Measurements from ENCODE around the gene RALY. TPM values are rescaled to one million over a fixed set of nuclear protein-coding genes. Genes with fewer than 3 reads are reported as not detected.

The RALY gene
- total RNA-seq, 1 experiment from 2014 or later, result 298 TPM

- no peaks in the 10 kb centered on the region for H3K9me3 Mint-ChIP-seq (ENCODE audit: unreplicated experiment)
- peaks cover 42% of the 10 kb centered on the region for H3K4me1 ChIP-seq
- peaks cover 24% of the 10 kb centered on the region for H3K4me1 Mint-ChIP-seq (ENCODE audit: low read depth, unreplicated experiment)
- no peaks in the 10 kb centered on the region for H3K27me3 ChIP-seq (replicated peaks; ENCODE audit: control insufficient read depth, insufficient read depth, low read length)
- no peak overlapping the region for H3K4me3 Mint-ChIP-seq (ENCODE audit: unreplicated experiment)
- no TSS peak for BruUV-seq (replicated peaks)
- CTCF ChIA-PET, result interaction anchor here (0.6 to 1.5 kb wide), 2 partner anchors 20 to 56 kb away, joined by 4 read pairs; no protein-coding TSS in a partner anchor
- no peak overlapping the region for H3K27ac Mint-ChIP-seq (ENCODE audit: unreplicated experiment)
- H3K9me3 ChIP-seq, result no peaks in the 10 kb centered on the region
- intact Hi-C loops (cut with micrococcal nuclease; ENCODE audit: unreplicated experiment), result no loop called here
- TF ChIP-seq, protein P1, sequence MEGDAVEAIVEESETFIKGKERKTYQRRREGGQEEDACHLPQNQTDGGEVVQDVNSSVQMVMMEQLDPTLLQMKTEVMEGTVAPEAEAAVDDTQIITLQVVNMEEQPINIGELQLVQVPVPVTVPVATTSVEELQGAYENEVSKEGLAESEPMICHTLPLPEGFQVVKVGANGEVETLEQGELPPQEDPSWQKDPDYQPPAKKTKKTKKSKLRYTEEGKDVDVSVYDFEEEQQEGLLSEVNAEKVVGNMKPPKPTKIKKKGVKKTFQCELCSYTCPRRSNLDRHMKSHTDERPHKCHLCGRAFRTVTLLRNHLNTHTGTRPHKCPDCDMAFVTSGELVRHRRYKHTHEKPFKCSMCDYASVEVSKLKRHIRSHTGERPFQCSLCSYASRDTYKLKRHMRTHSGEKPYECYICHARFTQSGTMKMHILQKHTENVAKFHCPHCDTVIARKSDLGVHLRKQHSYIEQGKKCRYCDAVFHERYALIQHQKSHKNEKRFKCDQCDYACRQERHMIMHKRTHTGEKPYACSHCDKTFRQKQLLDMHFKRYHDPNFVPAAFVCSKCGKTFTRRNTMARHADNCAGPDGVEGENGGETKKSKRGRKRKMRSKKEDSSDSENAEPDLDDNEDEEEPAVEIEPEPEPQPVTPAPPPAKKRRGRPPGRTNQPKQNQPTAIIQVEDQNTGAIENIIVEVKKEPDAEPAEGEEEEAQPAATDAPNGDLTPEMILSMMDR (IDR thresholded peaks at IDR 0.05; ENCODE audit: insufficient read depth in 1 of 2, low read depth in 1 of 2, low read length in 1 of 2, severe bottlenecking in 1 of 2, unreplicated experiment in 1 of 2), result no peak
- no peak overlapping the region for H3K4me3 ChIP-seq (ENCODE audit: low read depth, low read length)
- no peak for DNase-seq
- peaks cover 19% of the 10 kb centered on the region for H3K36me3 Mint-ChIP-seq (ENCODE audit: insufficient read depth, unreplicated experiment)
- H3K27me3 Mint-ChIP-seq (ENCODE audit: insufficient read depth, unreplicated experiment), result no peaks in the 10 kb centered on the region
- POLR2A ChIA-PET, result interaction anchor here (1.0 kb wide), 1 partner anchor 63 kb away, joined by 4 read pairs; the partner anchor contains the start of gene EIF2S2
- peaks cover 1% of the 10 kb centered on the region; the same call in 1 of the 2 replicates for H3K36me3 ChIP-seq (ENCODE audit: control insufficient read depth, insufficient read depth, low read length)
Observed at GRCh38 chr20:34049389-34049788, 55.7 kb downstream of the RALY start.

GRCh38 chr20:34049897-34050695 is 56.4 kb downstream of the RALY start:
- intact Hi-C loops (cut with micrococcal nuclease; ENCODE audit: unreplicated experiment), result no loop called here
- no peaks in the 10 kb centered on the region for H3K27me3 Mint-ChIP-seq (ENCODE audit: insufficient read depth, unreplicated experiment)
- Histone ChIP-seq H3K4me1 (peaks cover 35% of the 10 kb centered on the region), H3K9me3 (no peaks in the 10 kb centered on the region), H3K27me3 (replicated peaks; ENCODE audit: control insufficient read depth, insufficient read depth, low read length) (no peaks in the 10 kb centered on the region), H3K4me3 (ENCODE audit: low read depth, low read length) (no peak overlapping the region), H3K36me3 (ENCODE audit: control insufficient read depth, insufficient read depth, low read length) (peaks cover 1% of the 10 kb centered on the region; the same call in 1 of the 2 replicates)
- DNase-seq, result no peak
- no peak overlapping the region for H3K27ac Mint-ChIP-seq (ENCODE audit: unreplicated experiment)
- no peaks in the 10 kb centered on the region for H3K9me3 Mint-ChIP-seq (ENCODE audit: unreplicated experiment)
- TF ChIP-seq, protein P1 (IDR thresholded peaks at IDR 0.05; ENCODE audit: insufficient read depth in 1 of 2, low read depth in 1 of 2, low read length in 1 of 2, severe bottlenecking in 1 of 2, unreplicated experiment in 1 of 2), result no peak
- CTCF ChIA-PET, result interaction anchor here (1.1 to 1.5 kb wide), 2 partner anchors 19 to 57 kb away, joined by 3 to 4 read pairs; no protein-coding TSS in a partner anchor
- BruUV-seq (replicated peaks), result no TSS peak
- peaks cover 24% of the 10 kb centered on the region for H3K4me1 Mint-ChIP-seq (ENCODE audit: low read depth, unreplicated experiment)
- no peak overlapping the region for H3K4me3 Mint-ChIP-seq (ENCODE audit: unreplicated experiment)
- POLR2A ChIA-PET, result interaction anchor here (0.6 to 1.0 kb wide), 2 partner anchors 62 to 176 kb away, joined by 3 to 4 read pairs; partner anchors contain the start of gene EIF2S2
- H3K36me3 Mint-ChIP-seq (ENCODE audit: insufficient read depth, unreplicated experiment), result peaks cover 19% of the 10 kb centered on the region

- Histone ChIP-seq H3K27me3 (replicated peaks; ENCODE audit: control insufficient read depth, insufficient read depth, low read length) (no peaks in the 10 kb centered on the region), H3K9me3 (no peaks in the 10 kb centered on the region), H3K4me1 (peaks cover 11% of the 10 kb centered on the region; the same call in 1 of the 2 replicates), H3K36me3 (ENCODE audit: control insufficient read depth, insufficient read depth, low read length) (no peaks in the 10 kb centered on the region), H3K4me3 (ENCODE audit: low read depth, low read length) (no peak overlapping the region)
- no peak for DNase-seq
- BruUV-seq (replicated peaks), result no TSS peak
- ChIA-PET POLR2A (no interaction called here), CTCF (no interaction called here)
- intact Hi-C loops (cut with micrococcal nuclease; ENCODE audit: unreplicated experiment), result no loop called here
- Mint-ChIP-seq H3K4me1 (ENCODE audit: low read depth, unreplicated experiment) (peaks cover 7% of the 10 kb centered on the region), H3K27ac (ENCODE audit: unreplicated experiment) (no peak overlapping the region), H3K36me3 (ENCODE audit: insufficient read depth, unreplicated experiment) (peaks cover 19% of the 10 kb centered on the region), H3K27me3 (ENCODE audit: insufficient read depth, unreplicated experiment) (no peaks in the 10 kb centered on the region), H3K4me3 (ENCODE audit: unreplicated experiment) (no peak overlapping the region), H3K9me3 (ENCODE audit: unreplicated experiment) (no peaks in the 10 kb centered on the region)
- TF ChIP-seq, protein P1 (IDR thresholded peaks at IDR 0.05; ENCODE audit: insufficient read depth in 1 of 2, low read depth in 1 of 2, low read length in 1 of 2, severe bottlenecking in 1 of 2, unreplicated experiment in 1 of 2), result no peak
Observed at GRCh38 chr20:34052414-34052813, 58.7 kb downstream of the RALY start.

Measured in Caco-2 (cell line).